Nucleus accumbens (tissue), 56 donors: Measurements from ENCODE around the gene ALMS1.
"Not testable (repeated sequence)": the region's sequence is repeated elsewhere in the genome, so short reads cannot be mapped to it uniquely, and the experiment has no call there.

ENCODE experiments used
- DNase-seq, 56 donors: peaks; one replicate each; lab custom pipeline; 2025; lab: John Stamatoyannopoulos, UW

ALMS1 gene

GRCh38 chr2:73488079-73488478, 102.4 kb downstream of the ALMS1 start:
- DNase-seq: no peak

GRCh38 chr2:73489053-73489452, 103.4 kb downstream of the ALMS1 start:
- DNase-seq: no peak

DNA sequence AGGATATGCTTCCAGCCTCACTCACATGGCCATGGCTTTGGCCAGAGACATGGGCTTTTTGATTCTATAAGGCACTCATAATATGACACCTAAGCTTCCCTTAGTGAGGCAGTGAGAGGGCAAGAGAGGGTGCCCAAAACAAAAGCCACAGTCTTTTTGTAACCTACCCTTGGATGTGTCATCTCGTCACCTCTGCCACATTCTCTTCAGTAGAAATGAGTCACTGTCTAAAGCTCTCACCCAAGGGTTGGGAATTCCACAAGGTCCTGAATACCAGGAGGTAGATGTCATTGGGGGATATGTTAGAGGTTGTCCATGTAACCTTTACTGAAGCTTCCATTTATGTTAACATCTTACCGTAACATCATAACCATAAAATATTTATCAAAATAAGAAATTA, 108.4 kb downstream of the ALMS1 start:
- DNase-seq: no peak

DNA sequence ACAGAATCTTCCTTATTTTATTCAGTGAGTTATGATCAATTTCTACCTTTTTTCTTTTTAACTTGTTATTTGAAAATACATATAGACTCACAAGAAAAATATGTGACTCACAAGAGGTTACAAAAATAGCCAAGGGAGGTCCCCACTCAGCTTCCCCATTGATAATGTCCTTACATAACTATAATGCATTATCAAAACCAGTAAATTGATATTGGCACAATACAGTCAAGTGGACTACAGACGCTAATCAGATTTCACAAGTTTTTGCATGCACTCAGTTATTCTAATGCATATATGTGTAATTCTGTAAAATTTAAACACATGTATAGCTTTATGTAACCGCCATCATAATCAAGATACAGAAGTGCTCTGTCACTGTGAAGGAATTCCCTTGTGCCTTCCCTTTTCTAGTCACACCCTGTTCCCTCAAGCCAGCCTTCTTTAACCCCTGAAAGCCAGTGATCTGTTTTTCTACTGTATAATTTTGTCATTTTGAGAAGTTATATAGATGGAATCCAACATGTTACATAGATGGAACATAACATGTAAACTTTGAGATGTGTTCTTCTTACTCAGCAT, 118.4 kb downstream of the ALMS1 start:
- no peak for DNase-seq

GRCh38 chr2:73504850-73505249, 119.2 kb downstream of the ALMS1 start:
- DNase-seq: not testable (repeated sequence)

DNA sequence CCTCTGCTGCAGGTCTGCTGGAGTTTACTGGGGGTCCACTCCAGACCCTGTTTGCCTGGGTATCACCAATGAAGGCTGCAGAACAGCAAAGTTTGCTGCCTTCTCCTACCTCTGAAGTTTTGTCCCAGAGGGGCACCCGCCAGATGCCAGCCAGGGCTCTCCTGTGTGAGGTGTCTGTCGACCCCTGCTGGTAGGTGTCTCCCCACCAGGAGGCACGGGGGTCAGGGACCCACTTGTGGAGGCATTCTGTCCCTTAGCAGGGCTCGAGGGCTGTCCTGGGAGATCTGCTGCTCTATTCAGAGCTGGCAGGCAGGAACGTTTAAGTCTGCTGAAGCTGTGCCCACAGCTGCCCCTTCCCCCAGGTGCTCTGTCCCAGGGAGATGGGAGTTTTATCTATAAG, 124.8 kb downstream of the ALMS1 start:
- DNase-seq: not testable (repeated sequence)

GRCh38 chr2:73516033-73516432, 130.4 kb downstream of the ALMS1 start:
- DNase-seq: no peak

DNA sequence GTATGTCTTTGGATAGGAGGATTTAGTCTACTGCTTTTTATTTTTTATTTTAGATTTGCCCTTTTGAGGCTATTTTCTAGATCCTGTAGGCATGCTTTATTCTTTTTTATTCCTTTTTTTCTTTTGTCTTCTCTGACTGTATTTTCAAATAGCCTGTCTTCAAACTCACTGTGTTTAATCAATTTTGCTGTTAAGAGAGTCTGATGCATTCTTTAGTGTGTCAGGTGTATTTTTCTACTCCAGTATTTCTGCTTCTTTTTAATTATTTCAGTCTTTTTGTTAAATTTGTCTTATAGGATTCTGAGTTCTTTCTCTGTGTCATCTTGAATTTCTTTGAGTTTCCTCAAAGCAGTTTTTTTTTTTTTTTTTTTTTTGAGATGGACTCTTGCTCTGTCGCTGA, 143.1 kb downstream of the ALMS1 start:
- no peak for DNase-seq

DNA sequence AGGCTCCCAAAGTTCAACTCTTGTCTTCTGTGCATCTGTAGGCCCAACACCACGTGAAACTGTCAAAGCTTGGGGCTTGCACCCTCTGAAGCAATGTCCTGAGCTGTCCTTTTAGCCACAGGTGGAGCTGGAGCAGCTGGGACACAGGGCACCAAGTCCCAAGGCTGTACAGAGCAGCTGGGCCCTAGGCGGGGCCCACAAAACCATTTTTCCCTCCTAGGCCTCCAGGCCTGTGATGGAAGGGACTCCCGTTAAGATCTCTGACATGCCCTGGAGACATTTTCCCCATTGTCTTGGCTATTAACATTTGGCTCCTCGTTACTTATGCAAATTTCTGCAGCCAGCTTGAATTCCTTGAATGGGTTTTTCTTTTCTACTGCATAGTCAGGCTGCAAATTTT, 145.1 kb downstream of the ALMS1 start:
- DNase-seq: not testable (repeated sequence)

GRCh38 chr2:73532381-73532780, 146.7 kb downstream of the ALMS1 start:
- no peak for DNase-seq

DNA sequence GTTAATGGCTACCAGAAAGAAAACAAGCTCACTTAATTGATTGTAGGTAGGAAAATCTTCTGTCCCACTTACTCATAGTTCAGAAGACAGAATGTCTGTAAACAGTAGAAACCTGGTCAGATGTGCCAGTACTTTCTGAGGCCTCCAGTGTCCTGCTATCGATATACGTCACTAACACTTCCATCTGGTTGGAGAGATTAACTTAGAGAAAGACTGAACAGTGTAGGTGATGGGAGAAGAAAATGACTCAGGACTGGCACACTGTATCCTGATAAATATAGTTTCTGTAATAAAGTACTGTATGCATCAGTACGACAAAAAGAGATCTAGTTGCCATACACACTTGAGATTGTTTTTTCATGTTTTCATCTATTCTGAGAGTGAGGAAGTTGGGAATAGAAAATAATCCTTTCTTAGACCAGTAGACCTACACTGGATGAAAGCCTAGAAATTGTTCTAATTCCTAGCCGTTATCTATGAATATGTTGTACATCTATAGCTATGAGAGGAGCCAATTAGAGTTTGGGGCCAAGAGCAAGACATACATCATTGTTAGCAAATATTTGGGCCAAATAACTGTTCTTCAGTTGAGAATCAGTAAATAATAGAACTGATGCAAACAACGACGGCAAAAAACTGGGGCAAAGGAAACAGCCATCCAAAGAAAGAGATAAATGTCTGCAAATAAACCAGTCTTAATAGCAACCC, 150.7 kb downstream of the ALMS1 start:
- no peak for DNase-seq

DNA sequence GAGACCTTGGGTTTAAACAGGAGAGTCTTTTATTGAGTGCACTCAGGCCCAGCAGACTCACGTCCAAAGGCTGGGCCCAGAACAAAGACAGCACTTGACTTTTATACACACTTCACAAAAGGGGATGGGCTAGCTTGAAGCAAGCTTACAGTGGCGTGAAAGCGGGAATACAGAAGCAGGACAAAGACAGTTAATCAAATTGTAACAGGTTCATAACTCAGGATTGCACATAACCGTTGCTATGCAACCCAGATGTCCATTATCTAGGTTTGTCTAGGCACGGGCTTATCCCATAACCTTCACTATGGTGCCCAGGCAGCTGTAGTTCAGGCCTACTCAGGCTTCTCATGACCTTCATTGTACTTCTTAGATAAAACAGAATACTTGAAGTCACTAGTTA, 175.2 kb downstream of the ALMS1 start:
- not testable (repeated sequence) for DNase-seq

DNA sequence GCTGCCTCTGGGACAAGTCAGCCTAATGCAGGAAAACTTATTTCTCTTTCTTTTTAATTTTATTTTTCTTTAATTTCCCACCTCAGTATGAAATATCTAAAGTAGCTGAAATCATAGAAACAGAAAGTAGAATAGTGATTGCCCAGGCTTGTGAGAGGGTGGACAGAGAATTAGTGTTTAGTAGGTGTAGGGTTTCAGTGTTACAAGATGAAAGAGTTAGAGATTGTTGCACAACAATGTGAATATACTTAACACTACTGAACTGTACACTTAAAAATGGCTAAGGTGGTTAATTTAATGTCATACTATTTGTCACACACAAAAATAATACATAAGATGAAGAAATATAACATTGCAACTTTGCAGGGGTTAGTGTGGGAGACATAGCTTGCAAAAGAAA, 175.8 kb downstream of the ALMS1 start:
- no peak for DNase-seq

DNA sequence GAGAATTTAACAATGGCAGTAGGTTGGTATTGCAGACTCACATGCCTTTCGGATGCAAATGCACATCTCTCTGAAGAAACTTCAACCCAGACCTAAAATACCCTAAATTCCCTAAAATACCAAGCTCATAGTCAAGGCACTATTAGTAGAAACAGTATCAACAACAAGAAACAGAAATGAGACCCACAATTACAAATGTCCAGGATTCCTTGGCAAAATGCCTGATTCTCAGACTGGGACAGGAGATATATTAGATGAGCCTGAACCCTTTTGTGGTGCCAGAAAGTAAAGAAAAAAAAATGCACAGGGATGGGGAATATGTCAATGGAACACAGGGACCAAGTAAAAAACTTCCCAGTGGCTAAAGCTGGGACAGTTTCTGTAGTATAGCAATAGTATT, 179.3 kb downstream of the ALMS1 start:
- no peak for DNase-seq

DNA sequence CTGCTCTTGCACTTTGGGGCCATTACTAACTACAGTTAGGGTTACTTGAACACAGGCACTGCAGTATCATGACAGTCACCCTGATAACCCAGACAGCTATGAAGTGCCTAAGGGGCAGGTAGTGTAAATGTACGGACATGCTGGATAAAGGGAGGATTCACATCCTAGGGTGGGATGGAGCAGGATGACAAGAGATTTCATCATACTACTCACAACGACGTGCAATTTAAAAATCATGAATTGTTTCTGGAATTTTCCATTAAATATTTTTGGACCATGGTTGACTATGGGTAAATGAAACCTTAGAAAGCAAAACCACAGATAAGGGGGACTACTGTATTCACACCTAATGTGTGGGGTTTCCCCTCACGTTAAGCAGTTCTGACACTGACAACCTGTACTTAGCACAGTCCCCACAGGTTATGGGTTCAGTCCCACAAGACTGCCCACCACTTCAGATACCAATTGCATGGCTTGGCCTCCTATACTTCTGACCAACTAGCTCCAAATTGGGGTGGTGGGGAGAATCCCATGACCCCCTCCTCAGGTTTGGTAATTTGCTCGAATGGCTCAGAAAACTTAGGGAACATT, 180.7 kb downstream of the ALMS1 start:
- DNase-seq: no peak

DNA sequence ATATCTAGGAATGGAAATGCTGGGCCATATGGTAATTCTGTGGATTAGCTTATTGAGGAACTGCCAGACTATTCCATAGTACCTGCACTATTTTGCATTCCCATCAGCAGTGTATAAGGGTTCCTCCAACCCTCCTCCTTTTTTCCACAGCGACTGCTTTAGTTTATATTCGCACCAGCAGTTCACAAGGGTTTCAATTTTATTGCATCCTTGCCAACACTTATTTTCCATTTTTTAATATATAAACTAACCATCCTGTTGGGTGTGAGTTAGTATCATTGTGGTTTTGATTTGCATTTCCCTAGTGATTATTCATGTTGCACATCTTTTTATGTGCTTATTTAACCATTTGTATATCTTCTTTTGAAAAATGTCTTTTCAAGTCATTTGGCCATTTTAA, 189.6 kb downstream of the ALMS1 start:
- no peak for DNase-seq

GRCh38 chr2:73582364-73582763, 196.7 kb downstream of the ALMS1 start:
- DNase-seq: no peak

DNA sequence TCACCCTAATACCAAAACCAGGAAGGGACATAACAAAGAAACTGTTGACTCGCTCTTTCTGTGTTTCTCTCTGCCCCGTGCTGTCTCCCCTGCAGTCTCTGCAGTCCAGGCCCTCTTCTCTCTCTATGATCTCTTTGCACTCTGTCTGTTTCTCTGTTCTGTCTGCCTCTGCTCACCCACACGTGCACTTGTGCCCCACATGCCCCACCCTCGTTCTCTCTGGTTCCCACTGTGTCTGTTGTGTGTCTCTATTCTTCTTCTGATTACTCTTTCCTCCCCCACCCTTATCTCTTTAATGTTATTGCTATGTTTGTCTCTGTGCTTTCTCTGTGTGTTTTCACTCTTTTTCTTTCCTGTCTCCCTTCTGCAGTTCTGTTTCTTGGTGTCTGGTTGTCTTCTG, 202.5 kb downstream of the ALMS1 start:
- peak in 6 of 56 donors; percentile 1 to 6 (median 4) for DNase-seq

DNA sequence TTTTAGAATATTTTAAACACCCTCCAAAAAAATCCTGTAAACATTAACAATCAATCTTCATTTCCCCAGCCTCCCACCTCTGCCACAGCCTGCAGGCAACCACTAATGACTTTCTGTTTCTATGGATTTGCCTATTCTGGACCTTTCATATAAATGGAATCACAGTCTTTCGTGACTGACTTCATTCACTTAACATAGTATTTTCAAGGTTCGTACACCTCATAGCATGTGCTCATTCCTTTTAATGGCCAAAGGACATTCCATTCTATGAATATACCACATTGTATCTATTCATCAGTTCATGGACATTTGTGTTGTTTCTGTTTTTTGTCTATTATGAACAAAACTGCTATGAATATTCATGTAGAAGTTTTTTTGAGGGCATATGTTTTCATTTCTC, 208.0 kb downstream of the ALMS1 start:
- DNase-seq: no peak

DNA sequence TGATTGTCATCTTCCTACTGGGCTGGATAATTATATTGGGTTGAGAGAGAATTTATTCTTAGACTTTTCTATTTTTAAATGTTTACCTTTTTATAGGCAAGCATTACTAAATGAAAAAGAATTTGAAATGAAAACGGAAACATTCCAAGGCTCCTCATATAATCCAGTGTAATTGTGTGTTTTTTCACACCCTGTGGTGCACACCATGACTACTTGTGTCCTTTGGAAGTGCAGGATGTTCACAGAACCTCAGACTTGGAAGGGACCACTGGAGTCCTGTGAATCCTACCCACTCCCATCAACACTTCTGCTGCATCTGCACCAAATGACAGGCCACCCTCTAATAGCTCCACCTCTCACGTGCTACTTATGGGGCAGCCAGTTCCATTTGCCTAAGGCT, 208.6 kb downstream of the ALMS1 start:
- DNase-seq: no peak

- DNase-seq: no peak
Observed at GRCh38 chr2:73601780-73602179, 216.1 kb downstream of the ALMS1 start.

DNA sequence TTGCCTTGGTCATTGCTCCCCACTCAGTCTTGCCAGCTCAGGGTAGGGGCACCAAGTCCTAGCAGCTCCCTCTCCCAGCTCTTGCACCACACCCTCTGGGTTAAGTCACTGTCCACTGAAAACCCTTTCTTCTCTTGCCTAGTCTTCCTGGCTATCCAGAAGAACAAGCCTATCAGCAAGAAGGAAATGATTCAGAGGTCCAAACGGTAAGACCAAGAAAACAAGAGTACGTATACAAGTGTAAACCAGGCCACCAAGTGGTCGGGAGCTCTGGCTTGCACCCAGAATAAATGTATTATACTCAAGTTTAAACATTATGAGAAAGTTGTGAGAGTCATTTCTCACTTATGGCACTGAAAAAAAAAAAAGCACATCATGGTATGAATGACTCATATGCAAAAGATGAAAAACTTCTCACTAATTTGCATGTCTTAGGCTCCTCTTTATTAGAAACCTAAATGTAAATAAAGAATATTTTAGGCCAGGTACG, 217.5 kb downstream of the ALMS1 start:
- DNase-seq: not testable (repeated sequence)
